Measurements from ENCODE around the gene NPIPB12.
"Not testable (repeated sequence)": the region's sequence is repeated elsewhere in the genome, so short reads cannot be mapped to it uniquely, and the experiment has no call there.

The NPIPB12 gene

GRCh38 chr16:29506308-29506707, at the start of gene NPIPB12:
Gene NPIPB12 (minus strand): TSS chr16:29506408.
- DNase-seq (ENCODE audit: low read depth), result not testable (repeated sequence)

- not testable (repeated sequence) for DNase-seq (ENCODE audit: low read depth)
These were observed 15.3 kb upstream of the NPIPB12 start for GRCh38 chr16:29521520-29521919.

GRCh38 chr16:29482276-29482675, 23.9 kb downstream of the NPIPB12 start:
- DNase-seq (ENCODE audit: low read depth), result not testable (repeated sequence)

GRCh38 chr16:29472065-29472464, 34.1 kb downstream of the NPIPB12 start:
- DNase-seq (ENCODE audit: low read depth), result not testable (repeated sequence)

GRCh38 chr16:29469660-29470059, 36.5 kb downstream of the NPIPB12 start:
- peak; percentile 33 for DNase-seq (ENCODE audit: low read depth)

- DNase-seq (ENCODE audit: low read depth), result not testable (repeated sequence)
These were observed 38.4 kb downstream of the NPIPB12 start for GRCh38 chr16:29467654-29468366.

GRCh38 chr16:29466904-29467303, 39.3 kb downstream of the NPIPB12 start:
- not testable (repeated sequence) for DNase-seq (ENCODE audit: low read depth)

- not testable (repeated sequence) for DNase-seq (ENCODE audit: low read depth)
These were observed 40.0 kb downstream of the NPIPB12 start for GRCh38 chr16:29465985-29466824.

GRCh38 chr16:29460647-29461030, 45.6 kb downstream of the NPIPB12 start:
- DNase-seq (ENCODE audit: low read depth), result not testable (repeated sequence)

GRCh38 chr16:29459706-29460646, 46.2 kb downstream of the NPIPB12 start, which contains the start of gene SULT1A4:
Gene SULT1A4 (plus strand): TSS chr16:29459913. CDS start chr16:29461386, 1,473 bp downstream.
- DNase-seq (ENCODE audit: low read depth), result not testable (repeated sequence)

- not testable (repeated sequence) for DNase-seq (ENCODE audit: low read depth)
These were observed 48.5 kb downstream of the NPIPB12 start for GRCh38 chr16:29457660-29458059.

- DNase-seq (ENCODE audit: low read depth), result not testable (repeated sequence)
These were observed 51.4 kb downstream of the NPIPB12 start for GRCh38 chr16:29454828-29455227.

GRCh38 chr16:29454269-29454668, 51.9 kb downstream of the NPIPB12 start, which contains the start of the genes BOLA2 and SLX1B:
Gene BOLA2 (minus strand): TSS chr16:29454351. CDS start chr16:29454253, 98 bp downstream.
Gene SLX1B (plus strand): TSS chr16:29454533.
- DNase-seq (ENCODE audit: low read depth), result not testable (repeated sequence)

GRCh38 chr16:29453754-29454153, 52.5 kb downstream of the NPIPB12 start:
- DNase-seq (ENCODE audit: low read depth), result not testable (repeated sequence)
